ENCODE results near the gene SUPT3H.
A peak's percentile ranks its signal among the peaks of the same experiment; 100 is the strongest.

SUPT3H gene

GRCh38 chr6:45377554-45378333 is at the start of gene SUPT3H:
Gene SUPT3H (minus strand): TSS chr6:45377934.
- peak; percentile 73 for DNase-seq

GRCh38 chr6:45426251-45426650 is 48.5 kb upstream of the SUPT3H start:
- DNase-seq = no peak

GRCh38 chr6:45424451-45424861 is 46.7 kb upstream of the SUPT3H start:
- no peak for DNase-seq

GRCh38 chr6:45423824-45424450 is 46.2 kb upstream of the SUPT3H start:
- DNase-seq = no peak

GRCh38 chr6:45423111-45423823 is 45.5 kb upstream of the SUPT3H start:
- no peak for DNase-seq

- DNase-seq = no peak
Measured at GRCh38 chr6:45422503-45423110, 44.9 kb upstream of the SUPT3H start.

GRCh38 chr6:45421709-45422502 is 44.2 kb upstream of the SUPT3H start:
- no peak for DNase-seq

- DNase-seq = no peak
Measured at GRCh38 chr6:45420909-45421708, 43.4 kb upstream of the SUPT3H start.

- no peak for DNase-seq
Measured at GRCh38 chr6:45420083-45420908, 42.6 kb upstream of the SUPT3H start.

GRCh38 chr6:45419571-45420082 is 41.9 kb upstream of the SUPT3H start:
- DNase-seq = peak; percentile 19

- no peak for DNase-seq
Measured at GRCh38 chr6:45417436-45417835, 39.7 kb upstream of the SUPT3H start.

- no peak for DNase-seq
Measured at GRCh38 chr6:45416700-45417099, 39.0 kb upstream of the SUPT3H start.

GRCh38 chr6:45415788-45416518 is 38.2 kb upstream of the SUPT3H start:
- DNase-seq = no peak

- no peak for DNase-seq
Measured at GRCh38 chr6:45415315-45415714, 37.6 kb upstream of the SUPT3H start.

GRCh38 chr6:45411959-45412358 is 34.2 kb upstream of the SUPT3H start:
- DNase-seq = no peak

- no peak for DNase-seq
Measured at GRCh38 chr6:45400021-45400420, 22.3 kb upstream of the SUPT3H start.

- no peak for DNase-seq
Measured at GRCh38 chr6:45398075-45398813, 20.5 kb upstream of the SUPT3H start.

GRCh38 chr6:45394586-45395095 is 16.9 kb upstream of the SUPT3H start:
- no peak for DNase-seq

- no peak for DNase-seq
Measured at GRCh38 chr6:45388328-45388727, 10.6 kb upstream of the SUPT3H start.

Data from SHP77 treated with DMSO at 0.1 percent for 48 hours (cell line).